ENCODE measurements around the gene KHDC4. TPM values are rescaled to one million over a fixed set of nuclear protein-coding genes. Genes with fewer than 3 reads are reported as not detected.

The KHDC4 gene
- total and polyA plus RNA-seq, 10 of the 15 experiments (the other 5 are each of a cell fraction or from before 2014, with no cell fraction given): 11.7 to 109 (median 41.9) TPM

GRCh38 chr1:155934097-155934935 is at the start of gene KHDC4 (continued):
- TF ChIP-seq RB1 (IDR thresholded peaks at IDR 0.05; ENCODE audit: borderline replicate concordance) (peak; percentile 71; the same call in 1 of the 2 replicates), GABPA (IDR thresholded peaks at IDR 0.05; ENCODE audit: low read depth) (peak; percentile 99), RELA (IDR thresholded peaks at IDR 0.05; ENCODE audit: borderline replicate concordance, partially characterized antibody) (peak; percentile 72), DPF2 (IDR thresholded peaks at IDR 0.05) (peak; percentile 24; the same call in 1 of the 2 replicates), RAD51 (IDR thresholded peaks at IDR 0.05) (no peak), SPI1 (IDR thresholded peaks at IDR 0.05; ENCODE audit: borderline replicate concordance, insufficient read depth, low read depth, low read length) (peak; percentile 59; the same call in 1 of the 2 replicates), SRF (IDR thresholded peaks at IDR 0.05; ENCODE audit: low read depth in 2 of 2, low read length in 2 of 2) (0 out of 4 replicates have a peak, but pooled peaks of 1 of the 2 experiments have one; percentile 36), KAT2A (conservative IDR thresholded peaks at IDR 0.05; ENCODE audit: control insufficient read depth, low read depth, low read length) (no peak), JUND (IDR thresholded peaks at IDR 0.05; ENCODE audit: low read depth, low read length) (no peak), POLR2A (IDR thresholded peaks at IDR 0.05; ENCODE audit: low read depth, low read length) (peak; percentile 100), NR2F1 (conservative IDR thresholded peaks at IDR 0.05) (no peak), PBX3 (IDR thresholded peaks at IDR 0.05; ENCODE audit: insufficient replicate concordance, low read depth, low read length) (peak; percentile 76), IRF5 (IDR thresholded peaks at IDR 0.05; ENCODE audit: borderline replicate concordance) (no peak), BCL3 (IDR thresholded peaks at IDR 0.05; ENCODE audit: borderline replicate concordance, insufficient read depth, low read depth, low read length, poor library complexity, severe bottlenecking) (no peak), MEF2A (IDR thresholded peaks at IDR 0.05; ENCODE audit: insufficient read depth, low read depth, low read length) (no peak), PAX8 (IDR thresholded peaks at IDR 0.05) (peak; percentile 89; the same call in 1 of the 2 replicates), BACH1 (IDR thresholded peaks at IDR 0.05; ENCODE audit: borderline replicate concordance) (peak; percentile 78), YBX1 (IDR thresholded peaks at IDR 0.05) (no peak), TCF3 (IDR thresholded peaks at IDR 0.05; ENCODE audit: borderline replicate concordance, insufficient read depth, low read depth, low read length) (peak; percentile 74; the same call in 1 of the 2 replicates), SIN3A (IDR thresholded peaks at IDR 0.05; ENCODE audit: low read depth, low read length) (peak; percentile 33; the same call in 1 of the 2 replicates), NRF1 (conservative IDR thresholded peaks at IDR 0.05; ENCODE audit: low read depth, low read length) (no peak), JUNB (IDR thresholded peaks at IDR 0.05) (no peak), SMAD5 (IDR thresholded peaks at IDR 0.05; ENCODE audit: low read depth) (peak; percentile 96), CBX3 (IDR thresholded peaks at IDR 0.05; ENCODE audit: borderline replicate concordance, low read depth) (no peak), GATAD2B (conservative IDR thresholded peaks at IDR 0.05; ENCODE audit: low read depth) (no peak), MTA2 (IDR thresholded peaks at IDR 0.05; ENCODE audit: low read depth) (peak; percentile 87), ZNF622 (IDR thresholded peaks at IDR 0.05) (no peak), CBFB (IDR thresholded peaks at IDR 0.05; ENCODE audit: low read depth) (peak; percentile 55; the same call in 1 of the 2 replicates)
